GM19468 (cell line): ENCODE results near the gene PON2.
"Not testable (repeated sequence)": the region's sequence is repeated elsewhere in the genome, so short reads cannot be mapped to it uniquely, and the experiment has no call there.

ENCODE experiments used
- ATAC-seq: cut with Tn5 transposase; IDR thresholded peaks from one replicate; pipeline ENCODE4 v1.9.1; 2021; ENCODE audit warnings: mild to moderate bottlenecking, moderate library complexity, moderate number of reproducible peaks; ENCODE audit not compliant: unreplicated experiment; ENCODE audit errors: extremely low read depth

Gene PON2

DNA sequence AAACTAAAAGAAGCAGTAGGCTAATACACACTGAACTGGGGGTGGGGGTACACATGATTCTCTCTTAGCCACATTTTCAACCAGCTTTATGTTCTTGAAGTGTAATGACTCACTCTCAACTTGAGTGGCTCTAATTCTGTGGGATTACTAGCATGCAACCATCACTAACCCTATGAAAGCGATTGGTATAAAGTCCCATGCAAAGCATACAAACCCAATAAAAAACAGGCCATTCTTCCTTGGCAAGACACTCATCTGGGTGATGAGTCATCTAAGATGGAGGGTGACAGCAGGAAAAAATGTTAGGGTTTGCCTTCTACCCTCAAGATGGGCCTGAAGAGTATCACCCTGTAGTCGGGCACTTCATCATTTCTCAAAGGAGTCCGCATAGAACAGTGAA is 23.8 kb downstream of the PON2 start:
- no peak for ATAC-seq

DNA sequence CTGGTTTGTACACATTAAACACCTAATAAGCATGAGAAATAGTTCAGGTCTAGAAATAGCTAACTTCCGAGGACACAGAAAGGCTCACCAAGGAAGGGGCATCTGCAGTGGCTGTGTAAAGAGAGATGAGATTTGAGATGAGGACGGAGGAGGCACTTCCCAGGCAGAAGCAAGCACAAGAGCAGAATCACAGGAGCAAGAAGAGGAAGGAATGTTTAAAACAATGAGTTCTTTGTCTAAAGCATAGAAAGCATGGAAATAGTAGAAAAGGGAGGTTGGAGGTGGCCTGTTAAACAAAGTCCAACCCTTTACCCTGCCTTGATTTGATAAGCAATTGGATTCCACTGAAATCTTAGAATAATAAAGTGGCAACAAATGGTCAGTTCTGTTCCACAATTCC is 27.1 kb downstream of the PON2 start:
- ATAC-seq, result no peak

DNA sequence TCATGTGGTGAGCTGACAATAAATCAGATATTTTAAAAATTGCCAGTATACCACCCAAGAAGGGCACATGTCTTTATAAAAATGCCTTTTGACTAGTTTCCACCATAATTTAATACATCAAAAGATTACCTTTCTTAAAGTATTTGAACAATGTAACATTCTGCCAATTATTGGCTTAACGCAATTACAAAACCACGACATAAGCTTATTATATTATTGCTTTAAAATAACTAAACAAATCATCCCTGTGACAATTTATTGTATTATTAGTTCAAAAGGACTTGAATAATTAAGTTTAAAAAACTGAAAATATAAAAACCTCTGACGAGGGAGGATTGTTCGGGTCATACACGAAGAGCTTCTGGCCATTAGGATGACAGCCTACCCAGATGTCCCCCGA is 29.0 kb downstream of the PON2 start:
- ATAC-seq, result no peak

DNA sequence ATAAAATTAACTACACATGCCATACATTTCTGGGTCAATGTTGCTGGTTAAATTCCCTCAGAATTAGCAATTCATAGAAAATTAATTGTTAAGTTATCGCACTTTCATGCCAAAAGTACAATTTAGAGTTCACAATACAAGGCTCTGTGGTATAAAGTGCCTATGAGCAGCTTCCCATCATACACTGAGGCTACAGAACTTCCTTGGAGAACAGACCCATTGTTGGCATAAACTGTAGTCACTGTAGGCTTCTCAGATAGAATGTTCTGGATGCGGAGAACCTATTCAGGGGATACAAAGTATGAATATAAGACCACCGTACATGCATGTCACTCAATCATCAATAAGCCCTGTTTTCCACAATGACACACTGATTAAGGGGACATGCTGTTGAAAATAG is 29.6 kb downstream of the PON2 start:
- ATAC-seq, result no peak

DNA sequence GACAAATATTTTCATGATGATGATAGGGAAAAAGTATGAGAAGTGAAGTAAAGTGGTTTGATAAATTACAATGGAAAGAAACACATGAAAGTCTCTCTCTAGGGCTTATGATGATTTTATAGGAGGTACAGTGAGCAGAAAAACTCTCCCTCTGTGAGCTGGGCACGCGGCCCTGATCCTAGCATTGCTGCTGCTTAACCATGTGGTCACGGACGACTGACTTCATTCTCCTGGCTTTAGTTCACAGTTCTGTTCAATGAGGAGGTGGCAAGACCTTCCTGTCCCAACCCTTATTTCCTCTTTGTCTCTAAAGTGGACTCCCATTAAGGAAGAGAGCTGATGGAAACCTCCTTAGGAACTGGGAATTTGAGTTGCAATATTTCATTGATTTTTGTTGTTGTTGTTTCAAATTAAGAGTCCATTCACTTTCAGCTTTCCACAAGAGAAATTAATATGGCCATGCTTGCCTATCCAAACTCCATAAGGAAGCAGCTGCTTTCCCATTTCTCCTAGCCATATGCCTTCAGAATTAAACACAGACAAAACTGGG is 30.4 kb downstream of the PON2 start:
- no peak for ATAC-seq

DNA sequence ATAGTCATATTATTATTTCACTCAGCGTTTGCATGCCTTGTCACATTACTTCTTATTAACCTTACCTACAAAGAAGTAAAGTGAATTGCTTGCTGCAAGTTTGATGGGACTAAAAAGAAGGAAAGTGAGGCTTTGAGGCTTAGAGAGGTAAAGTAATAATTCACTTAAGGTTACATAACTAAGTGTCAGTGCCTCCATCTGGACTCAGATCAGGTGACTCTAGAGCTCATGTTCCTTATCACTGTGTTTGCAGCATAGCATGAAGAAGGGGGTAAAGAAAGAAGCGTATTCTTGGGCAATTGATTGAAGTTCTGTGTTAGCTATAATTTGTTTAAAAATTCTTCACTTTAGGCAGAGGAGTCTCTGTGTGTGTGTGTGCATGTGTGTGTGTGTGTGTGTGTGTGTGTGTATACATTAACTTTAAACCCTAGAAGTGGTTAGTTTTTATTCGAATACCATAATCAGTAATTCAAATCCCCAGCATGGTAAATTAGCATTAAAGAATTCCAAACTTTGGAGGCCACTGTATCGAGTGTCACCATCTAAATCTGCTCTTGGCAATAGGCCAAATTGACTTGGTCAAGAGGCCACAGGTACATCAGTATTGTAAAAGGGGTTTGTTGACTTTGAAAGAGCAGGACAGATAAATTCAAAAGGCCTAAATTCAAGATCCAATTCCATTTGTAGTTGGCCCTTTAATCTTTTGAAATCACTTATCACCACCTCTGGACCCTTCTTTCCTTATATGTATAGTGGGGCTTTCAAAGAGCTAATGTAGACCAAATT is 36.5 kb downstream of the PON2 start:
- ATAC-seq, result no peak

DNA sequence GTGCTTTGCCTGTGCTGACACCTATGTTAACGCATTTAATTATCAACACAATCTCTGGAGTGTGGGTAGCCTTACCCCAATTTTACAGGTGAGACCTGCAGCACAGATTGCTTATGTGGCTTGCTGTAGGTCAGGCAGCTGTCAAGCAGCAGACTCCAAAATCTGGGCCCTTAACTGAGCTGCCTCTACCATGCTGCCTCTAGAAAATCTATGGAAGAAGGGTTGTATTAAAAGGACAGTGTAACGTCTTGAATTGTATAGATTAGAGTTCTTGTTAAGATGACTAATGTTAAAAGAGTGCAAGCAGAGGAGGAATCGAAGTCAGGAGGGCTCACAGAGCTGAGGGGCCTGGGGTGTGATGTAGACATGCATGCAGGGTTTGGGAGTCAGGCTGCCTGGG is 37.4 kb downstream of the PON2 start:
- ATAC-seq, result no peak

DNA sequence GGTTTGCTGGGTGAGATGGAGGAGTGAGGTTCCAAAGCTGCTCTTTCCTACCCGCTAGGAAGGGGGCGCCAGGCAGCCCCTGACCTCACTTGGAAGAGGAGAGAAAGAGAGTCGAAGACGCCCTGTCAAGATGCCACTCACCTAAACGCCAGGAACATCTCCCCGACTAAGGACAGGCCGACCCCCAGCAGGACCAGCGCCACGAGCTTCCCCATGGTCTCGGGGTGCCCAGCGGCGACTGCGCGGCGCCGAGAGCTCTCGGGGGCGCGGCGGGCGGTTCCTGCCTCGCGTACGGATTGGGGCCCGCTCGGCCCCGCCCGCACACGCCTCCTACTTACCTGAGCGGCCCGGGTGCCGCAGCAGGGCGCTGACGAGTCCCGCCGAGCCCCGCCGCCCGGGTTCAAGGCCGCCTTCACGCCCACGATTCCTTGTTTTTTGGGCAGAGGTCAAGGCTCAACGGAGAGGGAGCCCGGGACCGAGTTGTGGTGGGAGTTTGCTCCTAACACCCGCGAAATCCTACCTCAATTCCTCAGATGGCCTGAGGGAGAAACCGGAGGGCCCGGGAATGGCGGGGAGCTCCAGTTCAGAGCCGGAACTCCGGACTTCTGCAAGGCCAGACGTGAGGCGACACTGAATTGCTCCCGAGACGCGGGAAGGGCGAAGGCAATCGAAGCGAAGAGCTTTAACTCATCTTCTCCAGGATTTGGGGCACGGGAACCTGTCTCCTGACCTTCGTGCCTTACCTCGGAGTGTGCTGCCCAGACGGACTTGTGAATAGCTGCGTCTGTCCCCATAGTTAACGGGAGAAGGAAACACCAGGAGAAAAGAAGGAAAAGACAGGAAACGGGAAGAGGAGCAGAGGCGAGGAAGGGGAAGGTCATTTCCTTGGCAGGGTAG is 38.4 kb downstream of the PON2 start, which contains the start of gene PON3:
PON3 (minus strand) TSS at position 240 of the 897 bp plus-strand sequence; CDS start at position 215, 25 bp downstream.
- no peak for ATAC-seq

DNA sequence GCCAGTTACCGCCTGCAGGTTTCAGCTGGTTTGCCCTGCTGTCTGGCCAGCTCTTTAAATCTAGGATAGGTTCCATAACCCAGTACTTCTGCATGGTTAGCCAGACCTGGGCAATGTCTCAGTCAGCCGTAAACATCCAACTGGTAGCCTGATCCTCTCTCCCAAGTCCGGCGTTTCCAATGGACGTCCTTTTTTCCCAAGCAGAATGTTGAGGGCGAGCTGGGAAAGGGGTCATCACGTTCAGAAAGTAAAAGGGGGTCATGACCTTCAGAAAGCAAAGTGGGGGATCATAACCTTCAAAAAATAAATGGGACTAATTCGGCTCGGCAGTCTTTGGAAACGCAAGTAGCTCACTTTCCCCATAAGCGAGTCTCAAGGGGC is 39.1 kb downstream of the PON2 start:
- ATAC-seq, result no peak

DNA sequence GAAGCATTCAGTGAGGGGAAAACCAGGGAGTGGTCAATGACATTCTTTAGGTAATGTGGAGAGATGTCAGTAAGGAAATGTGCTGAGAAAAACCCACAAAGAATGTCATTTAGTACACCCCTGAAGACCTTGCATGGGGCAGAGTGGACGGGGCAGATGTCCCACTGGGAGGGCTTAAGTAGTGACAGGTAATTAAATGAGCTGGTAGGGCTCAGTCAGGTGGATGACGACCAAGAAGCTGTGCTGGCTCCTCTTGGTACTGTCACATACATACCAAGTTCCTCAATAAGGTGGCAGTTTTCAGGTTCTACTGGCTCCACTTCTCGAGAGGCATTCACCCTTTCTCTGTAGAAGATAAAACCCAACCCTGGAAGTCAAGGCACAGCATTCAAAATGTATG is 40.5 kb downstream of the PON2 start:
- no peak for ATAC-seq

DNA sequence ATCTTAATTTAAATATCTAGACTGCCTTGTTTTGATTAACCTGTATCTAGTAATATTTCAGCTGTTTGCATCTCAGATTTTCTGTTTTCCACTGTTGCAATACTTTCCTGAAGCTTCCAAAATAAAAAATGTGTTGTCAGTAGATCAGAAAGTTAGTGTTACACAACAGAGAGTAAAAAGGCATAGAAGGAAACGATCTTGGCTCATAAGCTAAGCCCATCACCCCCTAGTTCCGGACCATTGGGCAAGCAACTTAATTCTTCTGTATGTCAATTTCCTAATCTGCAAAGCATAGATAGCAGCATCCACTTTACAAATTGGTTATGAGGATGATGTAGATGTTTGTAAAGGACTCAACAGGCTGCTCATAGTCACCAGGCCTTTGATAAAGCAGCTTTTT is 43.1 kb downstream of the PON2 start:
- ATAC-seq, result no peak

DNA sequence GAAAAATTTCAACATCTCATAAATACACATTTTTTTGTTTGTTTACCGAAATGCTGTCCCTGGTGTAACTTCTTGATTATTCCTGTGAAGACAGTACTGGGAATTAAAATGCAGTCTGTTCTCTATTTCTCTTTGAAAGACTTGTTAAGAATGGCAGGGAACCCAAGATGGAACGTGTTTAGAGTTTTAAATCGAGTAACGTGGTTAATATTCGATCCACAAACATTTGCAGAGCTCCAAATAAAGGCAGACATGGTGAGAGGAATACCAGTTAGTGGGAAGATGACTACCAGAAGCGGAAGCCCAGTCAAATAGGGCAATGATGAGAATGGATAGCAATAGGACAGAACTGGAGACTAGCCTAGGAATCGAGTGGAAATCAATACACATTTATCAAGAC is 45.3 kb downstream of the PON2 start:
- ATAC-seq, result no peak

DNA sequence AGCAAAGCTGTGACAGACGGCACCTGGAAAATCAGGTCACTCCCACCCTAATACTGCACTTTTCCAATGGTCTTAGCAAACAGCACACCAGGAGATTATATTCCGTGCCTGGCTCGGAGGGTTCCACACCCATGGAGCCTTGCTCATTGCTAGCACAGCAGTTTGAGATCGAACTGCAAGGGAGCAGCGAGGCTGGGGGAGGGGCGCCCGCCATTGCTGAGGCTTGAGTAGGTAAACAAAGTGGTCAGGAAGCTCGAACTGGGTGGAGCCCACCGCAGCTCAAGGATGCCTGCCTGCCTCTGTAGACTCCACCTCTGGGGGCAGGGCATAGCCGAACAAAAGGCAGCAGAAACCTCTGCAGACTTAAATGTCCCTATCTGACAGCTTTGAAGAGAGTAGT is 55.4 kb downstream of the PON2 start:
- ATAC-seq, result not testable (repeated sequence)

DNA sequence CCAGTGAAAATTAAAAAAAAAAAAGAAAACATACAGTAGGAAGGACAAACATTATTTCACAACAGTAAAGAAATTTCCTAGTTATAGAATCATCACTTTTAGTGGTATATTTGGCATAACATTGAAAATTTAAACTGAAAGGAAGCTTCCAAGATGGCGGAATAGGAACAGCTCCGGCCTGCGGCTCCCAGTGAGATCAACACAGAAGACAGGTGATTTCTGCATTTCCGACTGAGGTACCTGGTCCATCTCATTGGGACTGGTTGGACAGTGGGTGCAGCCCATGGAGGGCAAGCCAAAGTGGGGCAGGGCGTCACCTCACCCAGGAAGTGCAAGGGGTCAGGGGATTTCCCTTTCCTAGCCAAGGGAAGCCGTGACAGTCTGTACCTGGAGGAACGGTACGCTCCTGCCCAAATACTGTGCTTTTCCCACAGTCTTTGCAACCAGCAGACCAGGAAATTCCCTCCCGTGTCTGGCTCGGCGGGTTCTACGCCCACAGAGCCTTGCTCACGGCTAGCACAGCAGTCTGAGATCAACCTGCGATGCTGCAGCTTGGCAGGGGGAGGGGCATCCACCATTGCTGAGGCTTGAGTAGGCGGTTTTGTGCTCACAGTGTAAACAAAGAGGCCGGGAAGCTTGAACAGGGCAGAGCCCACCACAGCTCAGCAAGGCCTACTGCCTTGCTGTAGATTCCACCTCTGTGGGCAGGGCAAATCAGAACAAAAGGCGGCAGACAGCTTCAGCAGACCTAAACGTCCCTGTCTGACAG is 58.0 kb downstream of the PON2 start:
- ATAC-seq, result no peak

DNA sequence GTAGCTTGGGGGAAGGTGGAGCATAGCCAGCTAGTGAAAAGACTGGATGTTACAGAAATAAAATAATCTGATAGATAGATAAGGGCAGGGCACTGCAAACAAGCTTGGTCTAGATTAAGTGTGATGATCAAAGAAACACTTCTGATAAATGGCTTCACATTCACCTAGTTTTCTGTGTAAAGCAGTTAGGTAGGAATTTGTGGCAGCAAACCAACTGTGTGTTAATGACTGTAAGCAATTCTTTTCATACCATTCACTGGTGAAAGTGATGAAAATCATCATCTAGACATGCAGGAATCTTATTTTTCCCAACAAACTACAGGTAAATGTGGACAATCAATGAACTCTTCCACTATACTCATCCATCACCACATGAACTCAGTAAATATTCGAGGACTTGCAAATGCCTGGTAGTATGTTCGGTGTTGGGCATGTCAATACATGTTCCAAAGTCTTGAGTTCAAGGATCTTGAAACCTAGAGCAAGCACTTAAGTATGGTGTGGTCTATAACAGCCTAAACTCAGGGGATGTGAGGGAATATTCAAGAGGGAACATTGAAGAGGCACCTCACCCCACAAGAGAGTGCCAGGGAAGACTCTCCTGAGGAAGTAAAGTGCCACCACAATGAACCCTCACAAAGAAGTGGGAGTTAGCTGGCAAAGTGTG is 59.1 kb downstream of the PON2 start:
- no peak for ATAC-seq

DNA sequence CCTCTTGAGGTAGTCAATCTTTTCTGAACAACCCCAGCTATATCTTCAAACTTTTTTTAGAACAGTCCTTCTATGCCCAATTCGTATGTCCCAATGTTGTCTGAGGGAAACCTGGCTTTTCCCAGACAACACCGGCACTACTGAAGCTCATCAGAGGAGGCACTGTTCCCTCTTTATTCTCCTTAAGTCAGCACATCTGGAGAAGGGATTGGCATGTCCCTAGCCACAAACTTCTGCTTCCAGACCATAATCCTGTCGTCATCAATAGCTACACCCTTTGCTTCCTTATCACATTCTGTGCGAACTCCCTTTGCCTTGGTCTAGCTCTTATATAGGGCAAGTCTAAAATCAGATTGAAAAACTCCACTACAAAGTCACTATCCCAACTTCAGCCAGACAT is 61.5 kb downstream of the PON2 start:
- no peak for ATAC-seq

DNA sequence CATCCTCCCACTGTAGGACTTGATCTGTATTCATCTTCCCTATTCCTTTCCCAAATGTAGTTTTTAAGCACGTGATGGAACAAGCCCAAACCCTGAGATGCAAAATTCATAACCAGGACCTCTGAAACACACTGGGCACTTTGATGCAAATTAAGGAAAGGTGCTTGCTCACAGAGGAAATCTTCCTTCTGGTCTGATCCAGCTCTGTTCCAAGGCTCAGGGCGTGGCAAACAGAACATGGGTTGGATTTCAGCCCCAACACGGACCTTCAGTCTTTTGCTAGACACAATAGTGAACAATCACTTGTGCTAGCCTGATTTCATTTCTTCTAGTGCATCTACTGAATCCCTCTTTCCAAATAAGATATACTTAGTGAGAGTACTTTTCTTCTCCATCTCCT is 66.6 kb downstream of the PON2 start:
- no peak for ATAC-seq

DNA sequence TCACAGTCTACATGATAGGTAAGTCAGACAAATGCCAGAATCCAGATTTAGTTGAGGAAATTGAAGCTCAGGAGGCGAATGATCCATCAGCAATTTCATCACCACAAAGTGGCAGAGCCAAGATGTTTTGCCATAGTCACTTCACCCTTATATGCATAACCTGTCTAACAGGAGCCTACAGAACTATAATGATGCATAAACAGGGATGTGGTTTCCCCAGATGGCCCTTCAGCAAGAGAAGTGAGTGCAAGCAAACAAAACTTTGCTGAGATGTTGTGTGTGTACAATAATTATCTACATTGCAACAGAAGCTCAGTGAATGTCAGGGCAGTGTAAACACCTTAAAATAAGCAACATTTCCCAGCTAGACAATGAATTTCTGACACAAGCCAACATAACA is 67.2 kb downstream of the PON2 start:
- ATAC-seq, result no peak

DNA sequence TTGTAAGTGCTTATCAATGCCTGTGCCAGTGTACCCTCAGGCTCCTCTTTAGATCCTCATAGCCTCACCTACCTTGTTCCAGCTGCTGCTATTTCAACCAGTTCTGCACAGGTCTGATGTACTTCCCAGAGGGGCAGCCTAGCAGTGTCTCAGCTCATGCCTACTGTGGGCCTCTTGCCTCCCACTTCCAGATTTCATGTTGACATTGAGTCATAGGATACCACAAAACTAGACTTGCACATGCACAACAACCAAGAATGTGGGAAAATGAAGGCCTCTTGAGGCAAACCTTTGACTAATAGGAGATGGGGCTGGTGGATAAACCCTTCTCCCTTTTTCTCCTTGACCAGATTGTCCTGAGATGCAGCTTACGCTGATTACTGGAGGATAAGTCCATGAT is 69.7 kb downstream of the PON2 start:
- no peak for ATAC-seq

DNA sequence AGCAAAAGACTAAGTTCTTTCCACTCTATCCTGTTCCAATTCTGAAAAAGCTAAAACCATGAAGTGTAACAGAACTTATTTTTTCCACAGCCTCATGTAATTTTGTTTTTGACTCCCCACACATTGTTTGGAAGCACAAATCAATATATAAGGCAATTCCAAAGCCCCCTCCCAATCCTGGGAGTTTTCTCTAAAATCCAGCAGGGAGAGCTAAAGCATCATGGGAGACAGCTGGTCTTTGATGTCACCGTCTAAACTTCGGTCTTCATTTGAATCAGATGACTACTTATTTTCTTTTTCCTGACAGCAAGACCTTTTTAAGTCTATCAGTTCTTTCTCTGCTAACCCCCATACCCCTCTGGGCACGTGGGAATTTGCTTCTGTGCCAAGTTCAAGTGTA is 77.2 kb downstream of the PON2 start:
- ATAC-seq, result no peak
